H1 (cell line): Measurements from ENCODE around the gene TNPO3. TPM values are rescaled to one million over a fixed set of nuclear protein-coding genes. Genes with fewer than 3 reads are reported as not detected.

ENCODE experiments used
- CTCF ChIA-PET: fragments of 300-600 bp; sonication (Branson Sonifier 250); formaldehyde crosslinking; loops from one replicate; lab custom pipeline; 2021; ENCODE audit not compliant: partially characterized antibody; lab: Charles Lee
- POLR2A ChIA-PET: fragments of 300-600 bp; sonication (Branson Sonifier 250); formaldehyde crosslinking; loops from one replicate; lab custom pipeline; 2021; ENCODE audit warnings: inconsistent platforms; ENCODE audit not compliant: partially characterized antibody; lab: Charles Lee
- DNase-seq, 2 experiments: peaks; one replicate each; pipeline versions ENCODE4 v3.0.0 to v3.0.0-alpha.2; 2010 to 2022; ENCODE audit warnings: low spot score in 2 of 2, low read depth in 1 of 2, mixed read lengths in 1 of 2
- FAIRE-seq: peaks from 2 replicates; lab custom pipeline; 2011; peaks lifted over from hg19 to GRCh38; lab: Jason Lieb, UNC
- H2AFZ ChIP-seq: 2 replicates; pipeline ENCODE4 v1.8.1; 2012; ENCODE audit warnings: low read length, inconsistent platforms
- H2AK5ac ChIP-seq: 2 replicates; pipeline ENCODE4 v1.6.1; 2013; ENCODE audit warnings: low read depth, low read length
- H2BK120ac ChIP-seq: replicated peaks from 2 replicates; pipeline ENCODE3; 2013; ENCODE audit warnings: low read depth, low read length, inconsistent platforms
- H2BK12ac ChIP-seq: 2 replicates; pipeline ENCODE4 v1.6.1; 2013; ENCODE audit warnings: low read depth, low read length
- H2BK15ac ChIP-seq: 2 replicates; pipeline ENCODE4 v1.6.1; 2013; ENCODE audit warnings: low read length
- H2BK20ac ChIP-seq: 2 replicates; pipeline ENCODE4 v1.6.1; 2013; ENCODE audit warnings: low read length
- H2BK5ac ChIP-seq: 2 replicates; pipeline ENCODE4 v1.6.1; 2013; ENCODE audit warnings: low read depth, low read length
- H3K14ac ChIP-seq: 2 replicates; pipeline ENCODE4 v1.6.1; 2013; ENCODE audit warnings: inconsistent platforms; ENCODE audit not compliant: insufficient read length
- H3K18ac ChIP-seq: 2 replicates; pipeline ENCODE4 v1.6.1; 2013; ENCODE audit warnings: low read length; ENCODE audit errors: extremely low read depth
- H3K23ac ChIP-seq: 2 replicates; pipeline ENCODE4 v1.6.1; 2013; ENCODE audit warnings: inconsistent platforms; ENCODE audit not compliant: insufficient read length
- H3K23me2 ChIP-seq: 2 replicates; pipeline ENCODE4 v1.6.1; 2013; ENCODE audit warnings: low read depth, low read length
- H3K27ac ChIP-seq: 2 replicates; pipeline ENCODE4 v1.6.1; 2011; ENCODE audit warnings: low read depth, low read length, inconsistent platforms
- H3K27me3 ChIP-seq, 4 experiments: replicated peaks in 1 of 4; 1 replicate in 1 of 4; 2 replicates in 3 of 4; pipeline versions ENCODE4 v1.6.1 to v1.8.1; 2011 to 2013; ENCODE audit warnings: low read length in 3 of 4, mild to moderate bottlenecking in 3 of 4, inconsistent platforms in 2 of 4, mixed read lengths in 2 of 4, moderate library complexity in 1 of 4; ENCODE audit not compliant: control insufficient read depth in 3 of 4, insufficient read depth in 3 of 4; ENCODE audit errors: extremely low read depth in 1 of 4
- H3K36me3 ChIP-seq, 4 experiments: 2 replicates each; pipeline versions ENCODE4 v1.6.1 to v1.8.1; 2011 to 2013; ENCODE audit warnings: mild to moderate bottlenecking in 4 of 4, low read length in 3 of 4, moderate library complexity in 2 of 4, control low read depth in 1 of 4, inconsistent platforms in 1 of 4; ENCODE audit not compliant: insufficient read depth in 4 of 4, control insufficient read depth in 2 of 4
- H3K4ac ChIP-seq: replicated peaks from 2 replicates; pipeline ENCODE3; 2013; ENCODE audit warnings: low read length, low read depth, mixed read lengths, inconsistent platforms; ENCODE audit not compliant: insufficient read length
- H3K4me1 ChIP-seq, 4 experiments: replicated peaks in 1 of 4; 1 replicate in 1 of 4; 2 replicates in 3 of 4; pipeline versions ENCODE4 v1.6.1 to v1.8.1; 2011 to 2013; ENCODE audit warnings: low read length in 3 of 4, inconsistent platforms in 2 of 4, mixed read lengths in 1 of 4; ENCODE audit not compliant: insufficient read depth in 4 of 4, control insufficient read depth in 3 of 4
- H3K4me2 ChIP-seq, 2 experiments: 2 replicates each; pipeline versions ENCODE4 v1.6.1 to v1.8.1; 2011 to 2013; ENCODE audit warnings: low read depth in 2 of 2, low read length in 2 of 2, control low read depth in 1 of 2, inconsistent platforms in 1 of 2, mild to moderate bottlenecking in 1 of 2; ENCODE audit not compliant: insufficient read depth in 1 of 2
- H3K4me3 ChIP-seq, 4 experiments: fragments of 200-600, 300-600 bp in 1 of 4; sonication (generic), shearing (Covaris generic), sonication (Bioruptor Twin) in 1 of 4; 2 replicates each; pipeline versions ENCODE4 v1.5.1 to v1.8.1; 2011 to 2016; ENCODE audit warnings: low read length in 4 of 4, low read depth in 3 of 4, control low read depth in 2 of 4, inconsistent platforms in 2 of 4, mild to moderate bottlenecking in 2 of 4, mixed read lengths in 1 of 4, moderate library complexity in 1 of 4; ENCODE audit not compliant: insufficient read depth in 2 of 4; ENCODE audit errors: extremely low read depth in 1 of 4
- H3K56ac ChIP-seq: replicated peaks from 2 replicates; pipeline ENCODE3; 2013; ENCODE audit warnings: low read depth, mild to moderate bottlenecking, mixed read lengths, low read length, inconsistent platforms; ENCODE audit not compliant: insufficient read length
- H3K79me1 ChIP-seq: 2 replicates; pipeline ENCODE4 v1.6.1; 2013; ENCODE audit warnings: low read depth, low read length, control low read depth
- H3K79me2 ChIP-seq, 2 experiments: 2 replicates each; pipeline versions ENCODE4 v1.6.1 to v1.8.1; 2012 to 2013; ENCODE audit warnings: low read length in 2 of 2, mild to moderate bottlenecking in 2 of 2, inconsistent platforms in 1 of 2; ENCODE audit not compliant: insufficient read depth in 2 of 2, control insufficient read depth in 1 of 2
- H3K9ac ChIP-seq, 4 experiments: replicated peaks in 1 of 4; 1 replicate in 1 of 4; 2 replicates in 3 of 4; pipeline versions ENCODE4 v1.6.1 to v1.8.1; 2011 to 2013; ENCODE audit warnings: low read depth in 3 of 4, low read length in 3 of 4, control low read depth in 2 of 4, mild to moderate bottlenecking in 2 of 4, moderate library complexity in 2 of 4, inconsistent platforms in 1 of 4; ENCODE audit errors: extremely low read depth in 1 of 4
- H3K9me3 ChIP-seq, 2 experiments: 2 replicates each; pipeline versions ENCODE4 v1.6.1 to v1.8.1; 2012 to 2013; ENCODE audit warnings: mild to moderate bottlenecking in 2 of 2, moderate library complexity in 2 of 2, control low read depth in 1 of 2, inconsistent platforms in 1 of 2, low read depth in 1 of 2, low read length in 1 of 2, mixed read lengths in 1 of 2; ENCODE audit not compliant: insufficient read depth in 2 of 2
- H4K20me1 ChIP-seq, 2 experiments: replicated peaks in 1 of 2; 2 replicates each; pipeline versions ENCODE3 to v1.8.1; 2011 to 2013; ENCODE audit warnings: inconsistent platforms in 2 of 2, low read length in 2 of 2, mild to moderate bottlenecking in 1 of 2; ENCODE audit not compliant: insufficient read depth in 2 of 2, control insufficient read depth in 1 of 2
- H4K5ac ChIP-seq: 2 replicates; pipeline ENCODE4 v1.6.1; 2013; ENCODE audit warnings: low read length, low read depth, mixed read lengths, inconsistent platforms; ENCODE audit not compliant: insufficient read length
- H4K8ac ChIP-seq: 2 replicates; pipeline ENCODE4 v1.8.0; 2013; ENCODE audit warnings: mild to moderate bottlenecking, moderate library complexity, low read length, inconsistent platforms; ENCODE audit not compliant: insufficient read depth; ENCODE audit errors: extremely low read depth
- H4K91ac ChIP-seq: replicated peaks from 2 replicates; pipeline ENCODE3; 2013; ENCODE audit warnings: low read length, mixed read lengths, inconsistent platforms; ENCODE audit not compliant: insufficient read length
- EP300 ChIP-seq, 2 experiments: IDR thresholded peaks; 1 replicate in 1 of 2; 2 replicates in 1 of 2; pipeline ENCODE4 v1.6.1; 2011 to 2012; ENCODE audit warnings: low read depth in 2 of 2, low read length in 2 of 2, mild to moderate bottlenecking in 2 of 2, borderline replicate concordance in 1 of 2, inconsistent platforms in 1 of 2, moderate library complexity in 1 of 2
- HDAC2 ChIP-seq, 2 experiments: fragments of 300-600 bp in 1 of 2; sonication (generic) in 1 of 2; IDR thresholded peaks; 2 replicates each; pipeline ENCODE4 v1.6.1; 2011 to 2012; ENCODE audit warnings: low read depth in 2 of 2, low read length in 2 of 2, mild to moderate bottlenecking in 2 of 2, moderate library complexity in 2 of 2, borderline replicate concordance in 1 of 2, inconsistent platforms in 1 of 2
- HDAC6 ChIP-seq: IDR thresholded peaks from one replicate; pipeline ENCODE4 v1.7.1; 2012; ENCODE audit warnings: low read depth, mild to moderate bottlenecking, inconsistent platforms, low read length, moderate library complexity
- POU5F1 ChIP-seq: IDR thresholded peaks from 2 replicates; pipeline ENCODE4 v1.6.1; 2011; ENCODE audit warnings: low read depth, mild to moderate bottlenecking, low read length, moderate library complexity
- RAD21 ChIP-seq, 2 experiments: IDR thresholded peaks in 1 of 2; conservative IDR thresholded peaks in 1 of 2; 2 replicates each; pipeline ENCODE4 v1.6.1; 2011; ENCODE audit warnings: low read depth in 2 of 2, low read length in 2 of 2, improper control_type of control experiment in 1 of 2, inconsistent platforms in 1 of 2, mild to moderate bottlenecking in 1 of 2, moderate library complexity in 1 of 2
- TAF1 ChIP-seq: IDR thresholded peaks from 2 replicates; pipeline ENCODE4 v1.6.1; 2011; ENCODE audit warnings: mild to moderate bottlenecking, low read depth, low read length
- WGBS, 2 experiments: shearing (Covaris generic) in 1 of 2; methylation state at CpG; one replicate each; pipeline versions ENCODE4 v1.1.6 to v1.1.7; 2013 to 2015; ENCODE audit warnings: low lambda C conversion rate in 2 of 2, mixed read lengths in 2 of 2, inconsistent platforms in 1 of 2, low coverage in 1 of 2, missing lambda C conversion rate in 1 of 2; ENCODE audit not compliant: insufficient replicate concordance in 2 of 2, insufficient coverage in 1 of 2, insufficient read length in 1 of 2; ENCODE audit errors: extremely low coverage in 1 of 2, missing lambda C conversion rate in 1 of 2; 5-methylcytosine and 5-hydroxymethylcytosine counted together
- polyA plus RNA-seq, 7 experiments: library from polyadenylated mRNA; depleted of rRNA in 3 of 7; stranded (reverse) in 5 of 7; unstranded in 2 of 7; fragments of >200 nt in 5 of 7; fragments of 200-250 nt in 2 of 7; gene quantifications; 1 replicate in 5 of 7; 2 replicates in 1 of 7; 4 replicates in 1 of 7; pipeline versions ENCODE4 v1.2.1 to v1.2.3, GENCODE V29; 2011 to 2013; ENCODE audit warnings: missing spikeins in 2 of 7, mixed read lengths in 2 of 7
- total RNA-seq: library from RNA; stranded (reverse); fragmentation: NEBNext Ultra II Directional; extraction: Animal tissue kit (Norgen Biotek cat#: 25700); gene quantifications from 2 replicates; pipeline ENCODE4 v1.2.1, GENCODE V29; 2021

The TNPO3 gene
- total and polyA plus RNA-seq, 2 of the 8 experiments (the other 6 are each of a cell fraction or from before 2014, with no cell fraction given) = 67.6 to 99.2 TPM

DNA sequence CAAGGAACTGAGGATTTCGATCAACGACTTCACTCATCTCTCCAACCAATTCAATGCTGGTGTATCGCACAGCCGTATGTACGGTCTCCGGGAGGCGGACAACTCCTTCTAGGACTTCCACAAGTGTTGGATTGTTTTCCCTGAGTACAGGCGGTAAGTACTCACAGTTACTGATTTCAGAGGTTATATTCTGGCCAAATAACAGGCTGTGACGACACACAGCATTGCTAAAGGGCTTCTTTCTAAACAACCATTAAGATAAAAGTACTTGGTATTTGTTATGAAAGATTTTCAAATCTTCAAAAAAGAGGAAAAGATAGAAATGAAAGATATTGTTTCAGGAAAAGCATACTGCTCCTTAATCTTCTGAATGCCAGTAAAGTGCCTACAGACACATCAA is 65.0 kb downstream of the TNPO3 start:
- Histone ChIP-seq H3K14ac (no peak overlapping the region), H3K9ac (no peak overlapping the region), H3K4me3 (no peak overlapping the region), H2BK15ac (no peak overlapping the region), H3K79me1 (no peaks in the 10 kb centered on the region), H3K4me2 (no peak overlapping the region), H3K27me3 (no peaks in the 10 kb centered on the region), H3K79me2 (no peaks in the 10 kb centered on the region), H2BK5ac (no peak overlapping the region), H3K36me3 (peaks cover 5 to 72% (median 11%) of the 10 kb centered on the region in 4 experiments; a peak in 7 of 8 replicates), H2BK12ac (no peak overlapping the region), H4K20me1 (peaks cover 1% of the 10 kb centered on the region in 2 experiments)
- WGBS, 2 experiments = 88% methylated on average over 9 of the region's 9 CpGs; no CpG with 5 or more reads in 1 of the 2 experiments
- FAIRE-seq = no peak
- TF ChIP-seq EP300 (IDR thresholded peaks at IDR 0.05; ENCODE audit: borderline replicate concordance in 1 of 2, low read depth in 2 of 2, low read length in 2 of 2) (no peak), TAF1 (no peak), HDAC6 (no peak), RAD21 (IDR thresholded peaks at IDR 0.05 in 1 of 2, conservative IDR thresholded peaks at IDR 0.05 in 1 of 2; ENCODE audit: low read depth in 2 of 2, low read length in 2 of 2) (no peak), POU5F1 (no peak), HDAC2 (IDR thresholded peaks at IDR 0.05; ENCODE audit: borderline replicate concordance in 1 of 2, low read depth in 2 of 2, low read length in 2 of 2) (no peak)
- TF ChIP-seq, all 59 proteins: peak for 0
- H3K56ac ChIP-seq = no peak overlapping the region
- ChIA-PET POLR2A (interaction anchor here (1.7 kb wide), 1 partner anchor 13 kb away, joined by 4 read pairs; no protein-coding TSS in a partner anchor), CTCF (interaction anchor here (0.5 kb wide), 1 partner anchor 93 kb away, joined by 4 read pairs; no protein-coding TSS in a partner anchor)
- no peak for DNase-seq
- H4K8ac ChIP-seq = no peak overlapping the region
- no peak overlapping the region for H4K91ac ChIP-seq
- H3K9me3 ChIP-seq = no peaks in the 10 kb centered on the region
- H3K23me2 ChIP-seq = no peaks in the 10 kb centered on the region
- H3K4me1 ChIP-seq = peaks cover 0 to 3% (median 1%) of the 10 kb centered on the region in 4 experiments; a peak in 2 of 7 replicates
- H4K5ac ChIP-seq = no peak overlapping the region
- no peak overlapping the region for H2BK120ac ChIP-seq
- no peak overlapping the region for H2AFZ ChIP-seq
- no peak overlapping the region for H2AK5ac ChIP-seq
- no peak overlapping the region for H2BK20ac ChIP-seq
- no peak overlapping the region for H3K18ac ChIP-seq
- no peak overlapping the region for H3K23ac ChIP-seq
- H3K27ac ChIP-seq = no peak overlapping the region
- no peak overlapping the region for H3K4ac ChIP-seq
